ENCODE measurements around the gene CETP.

GRCh38 chr16:56988161-56988947 is 26.6 kb downstream of the CETP start:
- TF ChIP-seq POLR2A (IDR thresholded peaks at IDR 0.05) = no peak
- TF ChIP-seq CTCF (IDR thresholded peaks at IDR 0.05) = no peak
